SH-SY5Y (cell line): ENCODE measurements around the gene DAPK1.

Experiments
- GATA2 ChIP-seq: IDR thresholded peaks from 2 replicates; pipeline ENCODE4 v1.6.1; 2011; ENCODE audit warnings: mild to moderate bottlenecking, low read depth, low read length
- GATA3 ChIP-seq: IDR thresholded peaks from 2 replicates; pipeline ENCODE4 v1.6.1; 2011; ENCODE audit warnings: low read depth, mild to moderate bottlenecking, low read length, moderate library complexity

GRCh38 chr9:87720173-87720572 lies 222.5 kb downstream of the DAPK1 start:
- TF ChIP-seq GATA3 (no peak), GATA2 (no peak)
